Osteoblast (primary cell): ENCODE data around the gene AMBP. TPM values are rescaled to one million over a fixed set of nuclear protein-coding genes. Genes with fewer than 3 reads are reported as not detected.
"Not testable (repeated sequence)": the region's sequence is repeated elsewhere in the genome, so short reads cannot be mapped to it uniquely, and the experiment has no call there.

Experiments used
- DNase-seq: peaks from one replicate; pipeline ENCODE4 v3.0.0; 2011; ENCODE audit warnings: low spot score, mixed read lengths; ENCODE audit not compliant: insufficient read length; ENCODE audit errors: missing footprints
- H2AFZ ChIP-seq: 2 replicates; pipeline ENCODE4 v1.6.0; 2011; ENCODE audit warnings: mild to moderate bottlenecking, low read length
- H3K27ac ChIP-seq: 2 replicates; pipeline ENCODE4 v1.5.1; 2011; ENCODE audit warnings: mild to moderate bottlenecking, low read depth, low read length, moderate library complexity
- H3K27me3 ChIP-seq: 2 replicates; pipeline ENCODE4 v1.6.0; 2012; ENCODE audit warnings: mild to moderate bottlenecking, control low read depth, inconsistent platforms, low read length, moderate library complexity; ENCODE audit not compliant: insufficient read depth
- H3K36me3 ChIP-seq: 2 replicates; pipeline ENCODE4 v1.5.1; 2011; ENCODE audit warnings: mild to moderate bottlenecking, low read length, control low read depth, moderate library complexity; ENCODE audit not compliant: insufficient read depth
- H3K4me1 ChIP-seq: 2 replicates; pipeline ENCODE4 v1.5.1; 2011; ENCODE audit warnings: mild to moderate bottlenecking, low read length, control low read depth, moderate library complexity; ENCODE audit not compliant: insufficient read depth
- H3K4me2 ChIP-seq: 2 replicates; pipeline ENCODE4 v1.6.0; 2011; ENCODE audit warnings: mild to moderate bottlenecking, low read length; ENCODE audit not compliant: insufficient read depth
- H3K4me3 ChIP-seq: fragments of 200-600 bp; sonication (generic); 3 replicates; pipeline ENCODE4 v1.5.1; 2012; ENCODE audit warnings: mild to moderate bottlenecking, low read length, inconsistent platforms; ENCODE audit not compliant: insufficient read depth
- H3K79me2 ChIP-seq: 2 replicates; pipeline ENCODE4 v1.6.0; 2012; ENCODE audit warnings: mild to moderate bottlenecking, low read length, control low read depth, inconsistent platforms; ENCODE audit not compliant: insufficient read depth
- H3K9me3 ChIP-seq: 2 replicates; pipeline ENCODE4 v1.5.1; 2011; ENCODE audit warnings: low read depth, low read length, control low read depth
- H4K20me1 ChIP-seq: 2 replicates; pipeline ENCODE4 v1.6.0; 2012; ENCODE audit warnings: mild to moderate bottlenecking, low read length, control low read depth; ENCODE audit not compliant: insufficient read depth
- CTCF ChIP-seq: IDR thresholded peaks from 2 replicates; pipeline ENCODE4 v1.5.1; 2011; ENCODE audit warnings: mild to moderate bottlenecking, low read depth, low read length, moderate library complexity; ENCODE audit errors: extremely low read depth
- total RNA-seq: library from RNA; depleted of rRNA; stranded (reverse); fragments of >200 nt; gene quantifications from 2 replicates; pipeline ENCODE4 v1.2.3, GENCODE V29; 2012

Gene AMBP
- total RNA-seq, 1 donor: not detected

- H3K36me3 ChIP-seq: no peaks in the 10 kb centered on the region
- H3K27ac ChIP-seq: no peak overlapping the region
- H3K4me1 ChIP-seq: no peaks in the 10 kb centered on the region
- no peak overlapping the region for H2AFZ ChIP-seq
- H3K4me3 ChIP-seq: no peak overlapping the region
- H3K9me3 ChIP-seq: no peaks in the 10 kb centered on the region
- H3K27me3 ChIP-seq: peaks cover 15% of the 10 kb centered on the region
- no peaks in the 10 kb centered on the region for H4K20me1 ChIP-seq
- peak; percentile 22 for DNase-seq
- no peak for TF ChIP-seq CTCF
- no peaks in the 10 kb centered on the region for H3K79me2 ChIP-seq
- no peak overlapping the region for H3K4me2 ChIP-seq
These were observed 5.6 kb upstream of the AMBP start for GRCh38 chr9:114083666-114084065.

- H3K4me2 ChIP-seq, H2AFZ ChIP-seq, H4K20me1 ChIP-seq, H3K79me2 ChIP-seq, H3K4me3 ChIP-seq, H3K36me3 ChIP-seq, H3K9me3 ChIP-seq, DNase-seq, H3K27ac ChIP-seq, H3K4me1 ChIP-seq: not testable (repeated sequence)
- H3K27me3 ChIP-seq: peaks cover 13% of the 10 kb centered on the region
These were observed 4.8 kb upstream of the AMBP start for GRCh38 chr9:114082763-114083412.

- Histone ChIP-seq H3K36me3 (no peaks in the 10 kb centered on the region), H3K9me3 (no peaks in the 10 kb centered on the region), H3K27me3 (peaks cover 12% of the 10 kb centered on the region), H3K4me1 (no peaks in the 10 kb centered on the region), H2AFZ (no peak overlapping the region), H3K79me2 (no peaks in the 10 kb centered on the region), H4K20me1 (no peaks in the 10 kb centered on the region), H3K4me3 (no peak overlapping the region), H3K4me2 (no peak overlapping the region), H3K27ac (no peak overlapping the region)
- DNase-seq: peak; percentile 98
- peak; percentile 94 for TF ChIP-seq CTCF
These were observed 4.1 kb upstream of the AMBP start for GRCh38 chr9:114082017-114082762.

- Histone ChIP-seq H3K4me3 (no peak overlapping the region), H3K4me1 (no peaks in the 10 kb centered on the region), H3K4me2 (no peak overlapping the region), H3K9me3 (no peaks in the 10 kb centered on the region), H3K27me3 (peaks cover 15% of the 10 kb centered on the region), H2AFZ (no peak overlapping the region), H3K36me3 (no peaks in the 10 kb centered on the region), H3K27ac (no peak overlapping the region), H3K79me2 (no peaks in the 10 kb centered on the region), H4K20me1 (no peaks in the 10 kb centered on the region)
- peak; percentile 17 for DNase-seq
- no peak for TF ChIP-seq CTCF
These were observed 3.4 kb upstream of the AMBP start for GRCh38 chr9:114081441-114082016.
